Measurements from ENCODE around the gene TEKTIP1.

Gene TEKTIP1

GRCh38 chr19:3586707-3587346, 47.9 kb downstream of the TEKTIP1 start:
- DNase-seq: no peak

- DNase-seq: no peak
Observed at GRCh38 chr19:3589439-3589838, 50.5 kb downstream of the TEKTIP1 start.

- no peak for DNase-seq
Observed at GRCh38 chr19:3589949-3590348, 51.0 kb downstream of the TEKTIP1 start.

- no peak for DNase-seq
Observed at GRCh38 chr19:3590991-3591659, 52.2 kb downstream of the TEKTIP1 start.

- DNase-seq: no peak
Observed at GRCh38 chr19:3591876-3592613, 53.1 kb downstream of the TEKTIP1 start.

- no peak for DNase-seq
Observed at GRCh38 chr19:3593156-3593555, 54.2 kb downstream of the TEKTIP1 start.

All from stimulated activated CD4-positive, alpha-beta T cell treated with anti-CD3 and anti-CD28 coated beads, Interleukin-12 subunit alpha, Interleukin-12 subunit beta, amount 100 ng/mL, for 4 hours (primary cell).